Muscle of leg (tissue), 11 donors: ENCODE measurements around the gene TMEM81. TPM values are rescaled to one million over a fixed set of nuclear protein-coding genes. Genes with fewer than 3 reads are reported as not detected.

Experiments used
- DNase-seq: peaks from one replicate; pipeline ENCODE4 v3.0.0; 2013
- H3K27ac ChIP-seq: one replicate; pipeline ENCODE4 v1.5.1; 2013; ENCODE audit warnings: mild to moderate bottlenecking, low read length, control low read depth
- H3K27me3 ChIP-seq: one replicate; pipeline ENCODE4 v1.6.1; 2013; ENCODE audit warnings: low read length; ENCODE audit not compliant: control insufficient read depth, insufficient read depth
- H3K36me3 ChIP-seq: one replicate; pipeline ENCODE4 v1.6.1; 2013; ENCODE audit warnings: low read length; ENCODE audit not compliant: control insufficient read depth, insufficient read depth
- H3K4me1 ChIP-seq: one replicate; pipeline ENCODE4 v1.6.1; 2013; ENCODE audit warnings: low read length; ENCODE audit not compliant: control insufficient read depth, insufficient read depth
- H3K4me3 ChIP-seq: one replicate; pipeline ENCODE4 v1.5.1; 2013; ENCODE audit warnings: low read length, control low read depth
- H3K9me3 ChIP-seq: replicated peaks from 2 replicates; pipeline ENCODE4 v1.6.1; 2013; ENCODE audit warnings: low read depth, low read length; ENCODE audit not compliant: control insufficient read depth
- WGBS: methylation state at CpG from one replicate; pipeline ENCODE4 v1.1.5; 2013; ENCODE audit warnings: missing lambda C conversion rate; ENCODE audit not compliant: insufficient coverage; 5-methylcytosine and 5-hydroxymethylcytosine counted together
- polyA plus RNA-seq, 8 donors: library from polyadenylated mRNA; unstranded; fragments of 120-200 nt; gene quantifications; one replicate each; pipeline versions ENCODE4 v1.2.1 to v1.2.3, GENCODE V29; 2013; ENCODE audit warnings: inconsistent platforms in 1 of 8, low replicate concordance in 1 of 8; ENCODE audit not compliant: insufficient read length in 8 of 8, insufficient read depth in 1 of 8
- total RNA-seq: library from RNA; stranded (reverse); fragments of 120-200 nt; gene quantifications from one replicate; pipeline ENCODE4 v1.2.4, GENCODE V29; 2013

Gene TMEM81
- total and polyA plus RNA-seq, 9 donors, result 1.5 to 3.3 (median 2.2) TPM

GRCh38 chr1:205053296-205053695 lies 31.0 kb downstream of the TMEM81 start:
- no peaks in the 10 kb centered on the region for H3K9me3 ChIP-seq
- 86% methylated on average over 4 of the region's 5 CpGs for WGBS
- H3K27me3 ChIP-seq, result peaks cover 21% of the 10 kb centered on the region
- no peak for DNase-seq
- H3K36me3 ChIP-seq, result no peaks in the 10 kb centered on the region
- H3K27ac ChIP-seq, result no peak overlapping the region
- H3K4me1 ChIP-seq, result no peaks in the 10 kb centered on the region
- no peak overlapping the region for H3K4me3 ChIP-seq

- Histone ChIP-seq H3K27ac (no peak overlapping the region), H3K27me3 (peaks cover 24% of the 10 kb centered on the region), H3K4me3 (no peak overlapping the region), H3K9me3 (no peaks in the 10 kb centered on the region), H3K4me1 (no peaks in the 10 kb centered on the region), H3K36me3 (no peaks in the 10 kb centered on the region)
- no peak for DNase-seq
- WGBS, result 23% methylated on average over 5 of the region's 11 CpGs
These were observed 31.6 kb downstream of the TMEM81 start for GRCh38 chr1:205052690-205053089.

- Histone ChIP-seq H3K4me1 (no peaks in the 10 kb centered on the region), H3K27ac (no peak overlapping the region), H3K4me3 (no peak overlapping the region), H3K36me3 (no peaks in the 10 kb centered on the region), H3K9me3 (no peaks in the 10 kb centered on the region), H3K27me3 (peaks cover 55% of the 10 kb centered on the region)
- no peak for DNase-seq
- 66% methylated on average over 6 of the region's 6 CpGs for WGBS
These were observed 34.8 kb downstream of the TMEM81 start for GRCh38 chr1:205049479-205049878.

GRCh38 chr1:205048382-205048781 lies 35.9 kb downstream of the TMEM81 start:
- H3K36me3 ChIP-seq, result no peaks in the 10 kb centered on the region
- WGBS, result 87% methylated on average over 6 of the region's 9 CpGs
- no peak for DNase-seq
- no peaks in the 10 kb centered on the region for H3K9me3 ChIP-seq
- H3K27ac ChIP-seq, result no peak overlapping the region
- H3K27me3 ChIP-seq, result peaks cover 62% of the 10 kb centered on the region
- peaks cover 4% of the 10 kb centered on the region for H3K4me1 ChIP-seq
- no peak overlapping the region for H3K4me3 ChIP-seq

DNA sequence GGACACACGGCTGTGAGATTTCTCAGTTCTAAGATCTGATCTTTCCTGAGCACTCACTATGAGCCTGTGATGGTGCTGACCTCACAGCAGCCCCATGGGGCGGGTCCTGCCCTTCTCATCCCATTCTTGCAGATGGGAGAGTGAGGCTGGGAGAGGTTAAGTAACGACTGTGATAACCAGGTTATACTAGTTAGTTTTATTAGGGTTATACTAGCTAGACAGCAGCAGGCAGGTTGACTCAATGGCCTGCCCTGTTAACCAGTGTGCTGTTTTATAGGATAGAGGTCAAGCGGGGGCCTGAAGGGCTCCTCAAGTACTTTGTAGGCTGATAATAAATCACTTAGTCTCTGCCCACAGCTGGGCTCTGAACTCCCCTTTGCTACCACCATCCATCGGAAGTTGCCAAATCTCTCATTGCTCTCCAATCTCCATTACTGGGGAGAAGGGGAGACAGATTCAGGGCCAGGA lies 36.5 kb downstream of the TMEM81 start:
- H3K4me1 ChIP-seq, result peaks cover 6% of the 10 kb centered on the region
- no peak for DNase-seq
- H3K36me3 ChIP-seq, result no peaks in the 10 kb centered on the region
- H3K4me3 ChIP-seq, result no peak overlapping the region
- H3K27me3 ChIP-seq, result peaks cover 65% of the 10 kb centered on the region
- no peaks in the 10 kb centered on the region for H3K9me3 ChIP-seq
- no peak overlapping the region for H3K27ac ChIP-seq
- WGBS, result no CpG with 5 or more reads among the region's 5 CpGs

GRCh38 chr1:205046870-205047269 lies 37.4 kb downstream of the TMEM81 start:
- Histone ChIP-seq H3K27me3 (peaks cover 64% of the 10 kb centered on the region), H3K9me3 (no peaks in the 10 kb centered on the region), H3K4me3 (no peak overlapping the region), H3K27ac (no peak overlapping the region), H3K4me1 (peaks cover 6% of the 10 kb centered on the region), H3K36me3 (no peaks in the 10 kb centered on the region)
- no peak for DNase-seq
- WGBS, result 23% methylated on average over 4 of the region's 4 CpGs

DNA sequence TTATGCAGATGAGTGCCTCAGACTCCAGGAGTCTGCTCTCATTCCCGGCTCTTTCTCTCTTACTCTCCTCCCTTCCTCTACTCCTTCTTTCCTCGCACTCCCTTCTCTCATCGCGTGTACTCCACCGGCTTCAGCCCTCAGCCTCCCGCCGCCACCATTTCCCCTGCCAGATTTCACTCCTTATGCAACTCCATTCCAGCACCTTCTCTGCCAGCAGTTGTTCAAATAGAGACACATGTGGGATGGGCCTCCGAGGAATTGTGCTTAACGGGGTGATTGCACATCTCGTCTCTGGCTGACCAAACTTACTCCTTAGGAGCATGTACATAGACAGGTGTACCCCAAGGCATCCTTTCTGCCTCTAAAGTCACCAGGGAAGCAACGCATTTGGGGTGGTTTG lies 39.1 kb downstream of the TMEM81 start:
- H3K27me3 ChIP-seq, result peaks cover 72% of the 10 kb centered on the region
- DNase-seq, result no peak
- 33% methylated on average over 8 of the region's 11 CpGs for WGBS
- no peaks in the 10 kb centered on the region for H3K36me3 ChIP-seq
- H3K27ac ChIP-seq, result no peak overlapping the region
- no peak overlapping the region for H3K4me3 ChIP-seq
- peaks cover 13% of the 10 kb centered on the region for H3K4me1 ChIP-seq
- no peaks in the 10 kb centered on the region for H3K9me3 ChIP-seq

GRCh38 chr1:205044741-205045140 lies 39.5 kb downstream of the TMEM81 start:
- no peak for DNase-seq
- peaks cover 13% of the 10 kb centered on the region for H3K4me1 ChIP-seq
- H3K27ac ChIP-seq, result no peak overlapping the region
- no peaks in the 10 kb centered on the region for H3K9me3 ChIP-seq
- H3K4me3 ChIP-seq, result no peak overlapping the region
- peaks cover 74% of the 10 kb centered on the region for H3K27me3 ChIP-seq
- WGBS, result 17% methylated on average over 4 of the region's 5 CpGs
- H3K36me3 ChIP-seq, result no peaks in the 10 kb centered on the region

DNA sequence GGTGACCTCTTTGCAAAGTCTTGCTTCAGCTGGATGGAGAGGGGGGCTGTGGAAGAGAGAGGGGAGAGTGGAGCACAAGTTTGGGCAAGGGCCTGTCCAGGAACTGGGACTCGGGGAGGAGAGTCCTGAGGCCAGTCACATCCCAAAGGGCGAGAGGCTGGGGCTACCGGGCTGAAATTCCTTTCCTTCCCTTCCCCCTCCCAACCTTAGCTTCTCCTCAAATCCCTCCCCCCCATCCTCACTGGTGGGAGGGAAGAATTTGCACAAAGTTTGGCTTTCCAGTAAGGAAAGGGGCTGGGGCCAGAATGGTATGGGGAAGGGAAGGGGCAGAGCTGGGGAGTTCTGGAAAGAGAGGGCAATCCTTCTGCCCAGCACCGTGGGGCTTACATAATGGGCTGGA lies 40.4 kb downstream of the TMEM81 start:
- no peaks in the 10 kb centered on the region for H3K36me3 ChIP-seq
- H3K4me1 ChIP-seq, result peaks cover 13% of the 10 kb centered on the region
- peaks cover 71% of the 10 kb centered on the region for H3K27me3 ChIP-seq
- no peak overlapping the region for H3K27ac ChIP-seq
- H3K9me3 ChIP-seq, result no peaks in the 10 kb centered on the region
- WGBS, result 20% methylated on average over 1 of the region's 4 CpGs
- no peak overlapping the region for H3K4me3 ChIP-seq
- no peak for DNase-seq

- Histone ChIP-seq H3K36me3 (no peaks in the 10 kb centered on the region), H3K27ac (no peak within 1 kb of the TSS), H3K4me3 (no peak within 1 kb of the TSS), H3K9me3 (no peaks in the 10 kb centered on the region), H3K4me1 (peaks cover 13% of the 10 kb centered on the region), H3K27me3 (peaks cover 71% of the 10 kb centered on the region)
- 6% methylated on average over 38 of the region's 53 CpGs for WGBS
- peak; percentile 50 for DNase-seq
These were observed 41.1 kb downstream of the TMEM81 start, which contains the start of gene CNTN2 for GRCh38 chr1:205042911-205043806. Gene CNTN2, plus strand, starts transcription at chr1:205043212. Its CDS starts 9,974 bp downstream, at chr1:205053186.
